HG02610 (cell line): ENCODE measurements around the gene UBE2L3.
"Not testable (repeated sequence)": the region's sequence is repeated elsewhere in the genome, so short reads cannot be mapped to it uniquely, and the experiment has no call there.

Experiments used
- ATAC-seq: cut with Tn5 transposase; IDR thresholded peaks from one replicate; pipeline ENCODE4 v1.9.1; 2021; ENCODE audit warnings: mild to moderate bottlenecking, moderate library complexity; ENCODE audit not compliant: unreplicated experiment

Gene UBE2L3

DNA sequence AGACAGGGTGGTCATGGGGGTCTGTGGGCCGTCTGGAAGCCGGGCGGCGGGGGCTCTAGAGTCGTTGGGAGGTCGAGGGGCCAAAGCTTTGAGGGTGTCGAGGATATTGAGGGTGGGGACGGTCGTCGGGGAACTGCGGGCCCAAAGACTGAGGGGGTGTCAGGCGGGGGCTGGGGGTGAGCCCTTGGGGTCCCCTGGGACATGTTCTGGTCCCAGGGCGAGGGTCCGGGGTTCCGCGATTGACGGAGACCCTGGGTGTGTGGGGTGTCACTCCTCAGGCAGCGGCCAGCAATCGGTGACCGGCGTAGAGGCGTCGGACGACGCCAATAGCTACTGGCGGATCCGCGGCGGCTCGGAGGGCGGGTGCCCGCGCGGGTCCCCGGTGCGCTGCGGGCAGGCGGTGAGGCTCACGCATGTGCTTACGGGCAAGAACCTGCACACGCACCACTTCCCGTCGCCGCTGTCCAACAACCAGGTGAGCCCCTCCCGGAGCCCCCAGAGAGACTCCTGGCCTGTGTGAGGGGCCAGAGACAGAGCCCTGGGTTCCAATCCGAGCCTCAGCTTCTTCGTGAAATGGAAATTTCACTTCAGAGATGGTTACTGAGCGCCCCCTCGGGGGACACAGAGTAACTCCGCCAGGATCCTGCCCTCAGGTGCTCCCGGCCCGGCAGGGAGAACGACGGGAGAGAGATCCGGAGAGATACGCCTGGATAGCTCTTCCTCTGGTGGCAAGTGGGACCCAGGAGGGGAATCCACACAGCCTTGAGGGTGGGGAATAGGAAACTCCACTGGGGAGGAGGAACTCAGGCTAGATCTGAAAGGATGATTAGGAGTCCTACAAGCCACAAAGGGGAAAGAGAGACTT is 75.3 kb downstream of the UBE2L3 start:
- no peak for ATAC-seq

DNA sequence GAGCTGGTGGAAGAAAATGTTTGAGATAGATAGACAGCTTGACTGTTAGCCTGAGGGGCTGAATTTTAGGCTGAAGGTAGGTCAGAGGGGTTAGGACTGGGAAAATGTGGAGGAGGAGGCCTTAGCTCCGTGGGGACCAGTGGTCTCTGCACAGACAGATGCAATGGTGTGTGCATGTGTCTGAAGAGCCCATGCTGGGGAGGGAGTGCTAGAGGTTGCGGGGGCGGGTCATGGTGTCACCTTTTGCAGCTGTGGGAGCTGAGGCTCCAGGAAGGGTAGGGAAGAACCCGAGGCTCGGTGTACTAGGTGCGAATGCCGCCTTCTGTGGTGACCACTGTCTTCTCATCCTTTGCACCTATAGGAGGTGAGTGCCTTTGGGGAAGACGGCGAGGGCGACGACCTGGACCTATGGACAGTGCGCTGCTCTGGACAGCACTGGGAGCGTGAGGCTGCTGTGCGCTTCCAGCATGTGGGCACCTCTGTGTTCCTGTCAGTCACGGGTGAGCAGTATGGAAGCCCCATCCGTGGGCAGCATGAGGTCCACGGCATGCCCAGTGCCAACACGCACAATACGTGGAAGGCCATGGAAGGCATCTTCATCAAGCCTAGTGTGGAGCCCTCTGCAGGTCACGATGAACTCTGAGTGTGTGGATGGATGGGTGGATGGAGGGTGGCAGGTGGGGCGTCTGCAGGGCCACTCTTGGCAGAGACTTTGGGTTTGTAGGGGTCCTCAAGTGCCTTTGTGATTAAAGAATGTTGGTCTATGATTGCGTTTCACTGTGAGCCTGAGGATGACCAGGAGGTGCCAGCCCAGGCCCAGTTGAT is 76.2 kb downstream of the UBE2L3 start:
- ATAC-seq, result no peak

GRCh38 chr22:21645513-21645912 is 78.0 kb downstream of the UBE2L3 start:
- not testable (repeated sequence) for ATAC-seq

DNA sequence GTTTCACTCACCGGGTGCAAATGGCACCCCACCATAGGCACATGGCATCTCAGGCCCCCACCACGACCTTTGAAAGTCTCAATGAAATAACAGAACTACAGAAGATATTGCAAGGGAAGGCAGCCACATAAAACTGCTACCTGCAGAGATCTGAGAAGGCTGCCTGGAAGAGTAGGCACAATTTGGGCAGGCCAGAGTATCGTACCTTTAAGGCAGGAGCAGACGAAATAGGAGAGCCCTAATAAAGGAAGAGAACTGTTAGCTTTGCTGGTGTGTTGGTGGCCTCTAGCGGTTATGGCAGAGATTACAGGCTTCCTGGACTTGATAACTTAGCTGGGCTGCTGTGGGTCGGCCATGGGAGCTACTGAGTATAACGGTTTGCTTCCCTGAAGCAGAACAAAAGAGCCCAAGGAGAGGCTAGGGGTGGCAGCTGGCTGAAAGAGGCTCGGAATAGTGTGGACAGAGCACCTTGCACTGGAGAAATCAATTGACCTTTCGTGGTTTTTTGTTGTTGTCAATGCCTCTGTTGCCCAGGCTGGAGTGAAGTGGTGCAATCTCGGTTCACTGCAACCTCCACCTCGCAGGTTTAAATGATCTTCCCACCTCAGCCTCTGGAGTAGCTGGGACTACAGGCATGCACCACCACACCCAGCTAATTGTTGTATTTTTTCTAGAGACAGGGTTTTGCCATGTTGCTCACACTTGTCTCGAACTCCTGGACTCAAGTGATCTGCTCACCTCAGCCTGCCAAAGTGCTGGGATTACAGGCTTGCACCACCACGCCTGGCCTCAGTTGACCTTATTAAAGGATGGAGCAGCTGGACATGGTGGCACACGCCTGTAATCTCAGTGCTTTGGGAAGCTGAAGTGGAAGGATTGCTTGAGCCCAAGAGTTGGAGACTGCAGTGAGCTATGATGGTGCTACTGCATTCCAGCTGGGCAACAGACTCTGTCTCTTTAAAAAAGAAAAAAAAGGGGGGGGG is 79.4 kb downstream of the UBE2L3 start:
- no peak for ATAC-seq

DNA sequence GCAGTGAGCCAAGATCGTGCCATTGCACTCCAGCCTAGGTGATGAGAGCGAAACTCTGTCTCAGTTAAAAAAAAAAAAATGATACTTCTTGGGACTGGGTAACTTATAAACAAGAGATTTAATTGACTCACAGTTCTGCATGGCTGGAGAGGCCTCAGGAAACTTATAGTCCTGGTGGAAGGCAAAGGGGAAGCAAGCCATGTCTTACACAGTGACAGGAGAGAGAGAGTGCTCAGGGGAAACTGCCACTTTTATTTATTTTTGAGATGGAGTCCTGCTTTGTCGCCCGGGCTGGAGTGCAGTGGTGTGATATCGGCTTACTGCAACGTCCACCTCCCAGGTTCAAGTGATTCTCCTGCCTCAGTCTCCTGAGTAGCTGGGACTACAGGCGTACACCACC is 82.8 kb downstream of the UBE2L3 start:
- no peak for ATAC-seq

- ATAC-seq, result no peak
These were observed 83.5 kb downstream of the UBE2L3 start for GRCh38 chr22:21650823-21651520.

GRCh38 chr22:21651521-21652009 is 84.1 kb downstream of the UBE2L3 start:
- ATAC-seq, result peak; percentile 7

GRCh38 chr22:21652010-21652546 is 84.6 kb downstream of the UBE2L3 start:
- peak; percentile 89 for ATAC-seq

DNA sequence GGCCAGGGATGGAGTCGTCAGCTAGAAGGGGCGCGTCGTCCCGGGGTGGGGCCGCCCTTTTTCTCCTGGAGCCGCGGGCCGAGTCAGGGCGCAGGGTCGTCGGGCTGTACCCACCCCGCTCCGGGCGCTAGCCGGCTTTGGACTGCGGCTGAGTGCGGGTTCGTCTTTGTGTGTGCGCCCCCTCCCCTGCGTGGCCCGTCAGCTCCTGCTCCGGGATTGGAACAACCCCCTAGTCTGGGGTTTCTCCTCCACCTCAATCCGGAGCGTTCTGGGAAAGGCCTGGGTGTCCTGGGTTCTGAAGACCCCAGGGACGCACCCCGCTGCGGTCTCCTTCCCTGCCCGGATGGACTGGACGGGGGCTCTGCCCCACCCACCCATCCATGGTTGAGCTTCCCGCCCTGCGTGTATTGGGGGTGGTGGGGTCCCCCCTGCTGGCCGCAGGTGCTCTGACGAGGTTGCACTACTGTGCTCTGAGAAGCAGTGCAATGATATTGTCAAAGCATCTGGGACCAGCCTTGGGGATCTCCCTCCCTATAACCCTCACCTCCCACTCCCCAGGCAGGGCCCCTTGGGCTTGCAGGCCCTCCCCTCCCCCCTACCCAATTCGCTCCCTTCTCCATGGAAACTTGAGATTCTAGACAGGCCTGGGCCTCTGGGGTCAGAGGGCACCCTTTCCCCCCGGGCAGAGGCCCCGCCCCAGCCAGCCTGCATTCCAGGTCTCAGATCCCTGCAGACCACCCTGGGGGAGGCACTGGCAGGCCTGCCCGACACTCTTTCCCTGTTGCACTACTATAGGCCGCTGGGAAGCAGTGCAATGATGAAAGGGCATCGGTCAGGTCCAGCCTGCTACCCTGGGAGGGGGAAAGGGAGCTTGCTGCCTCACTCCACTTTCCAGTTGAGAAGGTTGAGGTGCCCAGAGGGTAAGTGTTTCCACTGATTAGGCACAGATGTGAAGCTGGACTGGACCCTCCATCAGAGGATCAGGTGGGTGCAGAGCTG is 85.3 kb downstream of the UBE2L3 start:
- ATAC-seq, result no peak

DNA sequence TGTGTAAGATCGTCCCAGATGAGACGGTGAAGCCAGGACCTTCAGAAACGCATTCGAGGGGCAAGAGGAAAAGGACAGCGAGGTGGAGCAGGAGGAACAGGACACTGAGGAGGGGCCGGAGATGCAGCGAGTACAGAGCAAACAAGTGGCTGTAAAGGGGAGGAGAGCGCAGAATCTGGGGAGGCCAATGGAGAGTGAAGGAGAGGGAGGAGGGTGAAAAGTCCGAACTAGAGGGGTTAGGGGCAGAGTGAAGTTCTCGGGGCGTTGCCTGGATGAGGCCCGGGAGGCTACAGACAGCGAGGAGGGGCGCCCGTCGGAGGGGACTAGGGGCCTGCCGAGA is 89.5 kb downstream of the UBE2L3 start:
- ATAC-seq, result no peak

DNA sequence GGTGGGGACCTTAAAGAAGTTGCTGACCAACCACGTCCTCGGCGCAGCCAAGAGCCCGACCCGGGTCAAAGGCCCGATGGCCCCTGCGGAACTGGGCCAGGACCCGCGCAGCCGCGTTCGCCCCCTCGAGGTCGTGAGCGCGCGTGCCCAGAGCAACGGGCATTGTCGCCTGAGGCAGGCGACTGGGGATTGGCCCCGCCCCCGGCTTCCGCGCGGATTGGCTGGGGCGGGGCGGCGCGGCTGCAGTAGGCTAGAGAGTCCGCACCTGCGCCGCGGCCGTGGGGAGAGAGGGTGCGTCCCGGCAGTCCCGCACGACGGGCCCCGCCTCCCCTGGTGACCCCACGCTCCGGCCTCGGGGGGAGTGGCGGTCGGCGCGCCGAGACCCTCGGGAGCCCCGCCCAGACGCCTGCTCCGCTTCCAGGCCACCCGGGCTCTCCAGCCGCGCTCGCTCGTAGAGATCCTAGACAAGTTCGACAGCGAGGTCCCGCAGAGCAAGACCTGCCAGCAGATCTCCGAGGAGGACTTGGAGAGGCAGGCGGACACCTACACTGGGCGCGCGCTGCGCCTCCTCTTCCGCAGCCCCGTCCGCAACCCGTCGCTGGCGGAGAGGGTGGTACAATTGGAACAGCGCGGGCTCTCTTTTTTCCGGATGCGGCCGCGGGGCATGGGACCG is 90.0 kb downstream of the UBE2L3 start:
- ATAC-seq, result peak; percentile 61

DNA sequence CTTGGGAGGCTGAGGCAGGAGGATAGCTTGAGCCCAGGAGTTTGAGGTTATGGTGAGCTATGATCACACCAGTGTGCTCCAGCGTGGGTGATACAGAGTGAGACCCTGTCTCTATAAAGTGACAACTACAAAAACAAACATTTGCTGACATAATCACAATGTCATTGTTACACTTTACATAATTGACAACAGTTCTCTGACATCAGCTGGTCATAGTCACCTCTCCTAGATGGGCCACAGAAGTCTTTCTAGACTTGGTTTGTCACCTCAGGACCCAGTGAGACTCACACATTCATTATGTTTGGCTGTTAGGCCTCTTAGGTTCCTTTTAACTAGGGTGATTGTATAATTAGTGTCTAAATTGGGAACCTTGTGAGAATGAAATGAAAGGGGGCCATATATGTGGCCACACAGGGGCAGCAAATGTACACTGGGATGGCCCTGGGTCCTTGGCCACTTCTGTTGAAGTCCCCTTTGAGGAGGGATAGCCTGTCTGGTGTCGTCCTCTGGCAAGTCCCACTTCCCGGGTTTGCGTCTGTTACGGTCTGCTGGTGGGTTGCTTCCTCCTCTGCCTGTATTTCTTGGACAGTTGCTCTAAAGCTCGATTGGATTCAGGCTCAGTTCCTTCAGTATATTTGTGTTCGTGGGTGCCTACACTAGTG is 92.5 kb downstream of the UBE2L3 start:
- ATAC-seq, result no peak

DNA sequence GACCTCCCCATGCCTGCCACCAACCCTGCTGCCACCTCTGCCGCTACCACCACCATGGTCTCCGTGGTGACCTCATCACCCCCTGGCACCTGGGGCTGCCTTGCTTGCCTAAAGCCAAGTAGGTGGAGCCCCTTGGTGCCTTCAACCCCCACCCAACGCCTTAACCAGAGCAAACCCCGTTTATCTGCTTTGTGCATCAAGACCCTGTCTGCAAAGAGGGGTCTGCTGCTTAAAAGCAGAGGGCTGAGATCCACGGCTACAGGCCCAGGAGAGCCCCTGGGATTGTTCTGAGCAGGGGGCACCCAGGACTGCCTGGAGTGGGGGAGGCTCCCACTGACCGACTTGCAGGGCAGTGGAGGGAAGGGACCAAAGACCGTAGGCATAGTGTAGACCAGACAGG is 93.4 kb downstream of the UBE2L3 start:
- no peak for ATAC-seq

GRCh38 chr22:21661991-21662390 is 94.5 kb downstream of the UBE2L3 start:
- no peak for ATAC-seq

DNA sequence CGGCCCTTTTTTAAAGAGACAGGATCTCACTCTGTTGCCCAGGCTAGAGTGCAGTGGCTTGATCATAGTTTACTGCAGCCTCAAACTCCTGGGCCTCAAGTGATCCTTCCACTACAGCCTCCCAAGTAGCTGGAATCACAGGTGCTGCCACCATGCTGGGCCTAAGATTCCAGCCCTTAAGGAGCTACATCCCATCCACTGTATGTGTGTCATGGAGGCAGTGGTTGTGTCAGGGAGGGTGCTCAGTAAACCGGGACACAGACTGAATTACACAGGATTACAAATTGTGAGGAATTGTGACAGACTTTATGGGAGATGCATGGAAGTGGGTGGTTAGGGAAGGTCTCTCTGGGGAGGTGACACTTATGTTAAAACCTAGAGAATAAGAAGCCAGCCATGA is 96.2 kb downstream of the UBE2L3 start:
- ATAC-seq, result no peak

- no peak for ATAC-seq
These were observed 97.7 kb downstream of the UBE2L3 start for GRCh38 chr22:21665047-21665851.

DNA sequence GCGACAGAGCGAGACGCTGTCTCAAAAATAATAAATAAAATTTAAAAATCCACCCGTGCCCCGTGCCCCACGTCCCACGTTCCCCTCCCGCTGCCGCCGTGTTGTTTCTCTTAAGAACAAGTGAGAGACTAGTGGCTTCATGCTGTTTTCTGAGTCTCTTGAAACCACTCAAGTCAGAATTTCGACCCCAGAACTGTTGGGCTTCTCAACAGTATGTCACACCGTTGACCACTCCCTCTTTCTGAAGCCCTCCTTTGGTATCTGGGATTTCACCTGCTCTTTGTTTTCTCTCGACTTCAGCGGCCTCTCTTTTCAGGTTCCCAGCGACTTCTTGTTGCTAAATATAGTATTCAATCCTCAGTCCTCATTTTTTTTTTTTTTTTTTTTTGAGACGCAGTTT is 99.3 kb downstream of the UBE2L3 start:
- no peak for ATAC-seq
